Mononuclear cell (primary cell): ENCODE measurements around the gene ATL3. TPM values are rescaled to one million over a fixed set of nuclear protein-coding genes. Genes with fewer than 3 reads are reported as not detected.
"Not testable (repeated sequence)": the region's sequence is repeated elsewhere in the genome, so short reads cannot be mapped to it uniquely, and the experiment has no call there.

ENCODE experiments used
- H3K27me3 ChIP-seq: 2 replicates; pipeline ENCODE4 v1.6.0; 2011; ENCODE audit warnings: low read length, control low read depth; ENCODE audit not compliant: insufficient read depth
- H3K4me1 ChIP-seq: 2 replicates; pipeline ENCODE4 v1.5.1; 2011; ENCODE audit warnings: mild to moderate bottlenecking, low read length, control low read depth; ENCODE audit not compliant: insufficient read depth
- H3K4me3 ChIP-seq: 2 replicates; pipeline ENCODE4 v1.5.1; 2011; ENCODE audit warnings: mild to moderate bottlenecking, low read length, moderate library complexity
- H3K9me3 ChIP-seq: 2 replicates; pipeline ENCODE4 v1.5.1; 2011; ENCODE audit warnings: low read depth, mild to moderate bottlenecking, control low read depth, low read length
- total RNA-seq: library from RNA; depleted of rRNA; stranded (reverse); fragments of >200 nt; gene quantifications from one replicate; pipeline ENCODE4 v1.2.3, GENCODE V29; 2012

ATL3 gene
- total RNA-seq, 1 donor: 29.8 TPM

GRCh38 chr11:63614136-63614671 is 57.0 kb downstream of the ATL3 start, which contains the start of gene PLAAT3:
Gene PLAAT3 (minus strand): TSS chr11:63614433. CDS start chr11:63614014, 419 bp downstream.
- Histone ChIP-seq H3K9me3 (no peaks in the 10 kb centered on the region), H3K27me3 (peaks cover 11% of the 10 kb centered on the region), H3K4me1 (peaks cover 54% of the 10 kb centered on the region), H3K4me3 (peak within 1 kb of the TSS; percentile 52)

- Histone ChIP-seq H3K27me3 (peaks cover 11% of the 10 kb centered on the region), H3K9me3 (no peaks in the 10 kb centered on the region), H3K4me3 (peak overlapping the region; percentile 52), H3K4me1 (peaks cover 50% of the 10 kb centered on the region)
Measured at GRCh38 chr11:63613517-63614135, 57.5 kb downstream of the ATL3 start.

DNA sequence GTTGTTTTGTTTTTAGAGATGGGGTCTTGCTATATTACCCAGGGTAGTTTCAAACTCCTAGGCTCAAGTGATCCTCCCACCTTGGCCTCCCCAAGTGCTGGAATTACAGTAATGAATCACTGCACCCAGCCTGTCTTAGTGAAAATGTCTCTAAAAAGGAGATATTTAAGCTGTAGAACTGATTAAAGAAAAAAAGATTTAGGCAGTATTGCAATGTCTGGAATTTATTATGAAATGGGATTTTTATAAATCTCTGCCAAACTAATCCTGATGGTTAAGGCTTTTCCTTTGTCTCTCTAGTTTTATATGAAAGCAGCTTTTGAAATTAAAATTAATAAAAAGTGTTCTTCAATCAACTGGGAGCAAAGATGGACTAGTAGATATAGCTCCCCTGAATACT is 59.0 kb downstream of the ATL3 start:
- H3K4me3 ChIP-seq: no peak overlapping the region
- peaks cover 35% of the 10 kb centered on the region for H3K4me1 ChIP-seq
- H3K27me3 ChIP-seq: peaks cover 11% of the 10 kb centered on the region
- no peaks in the 10 kb centered on the region for H3K9me3 ChIP-seq

DNA sequence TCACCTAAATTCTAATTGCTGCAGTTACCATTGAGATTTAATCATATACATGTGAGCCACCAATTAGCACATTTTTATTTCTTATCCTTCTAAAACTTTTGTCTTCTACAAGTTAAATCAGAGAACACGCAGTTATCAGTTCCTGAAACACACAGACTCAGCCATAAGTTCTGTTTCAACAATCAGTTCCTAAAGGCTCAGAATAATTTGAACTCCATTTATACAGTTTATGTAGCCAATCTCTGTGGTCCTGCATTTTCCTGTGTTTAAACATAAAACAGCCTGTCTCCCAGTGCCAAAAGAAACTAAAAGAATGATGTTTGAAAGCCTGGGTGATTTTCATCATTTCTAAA is 59.8 kb downstream of the ATL3 start:
- peaks cover 33% of the 10 kb centered on the region for H3K4me1 ChIP-seq
- H3K9me3 ChIP-seq: no peaks in the 10 kb centered on the region
- H3K27me3 ChIP-seq: peaks cover 11% of the 10 kb centered on the region
- no peak overlapping the region for H3K4me3 ChIP-seq

GRCh38 chr11:63610604-63611394 is 60.4 kb downstream of the ATL3 start:
- Histone ChIP-seq H3K9me3 (no peaks in the 10 kb centered on the region), H3K27me3 (peaks cover 11% of the 10 kb centered on the region), H3K4me1 (peaks cover 33% of the 10 kb centered on the region), H3K4me3 (no peak overlapping the region)

DNA sequence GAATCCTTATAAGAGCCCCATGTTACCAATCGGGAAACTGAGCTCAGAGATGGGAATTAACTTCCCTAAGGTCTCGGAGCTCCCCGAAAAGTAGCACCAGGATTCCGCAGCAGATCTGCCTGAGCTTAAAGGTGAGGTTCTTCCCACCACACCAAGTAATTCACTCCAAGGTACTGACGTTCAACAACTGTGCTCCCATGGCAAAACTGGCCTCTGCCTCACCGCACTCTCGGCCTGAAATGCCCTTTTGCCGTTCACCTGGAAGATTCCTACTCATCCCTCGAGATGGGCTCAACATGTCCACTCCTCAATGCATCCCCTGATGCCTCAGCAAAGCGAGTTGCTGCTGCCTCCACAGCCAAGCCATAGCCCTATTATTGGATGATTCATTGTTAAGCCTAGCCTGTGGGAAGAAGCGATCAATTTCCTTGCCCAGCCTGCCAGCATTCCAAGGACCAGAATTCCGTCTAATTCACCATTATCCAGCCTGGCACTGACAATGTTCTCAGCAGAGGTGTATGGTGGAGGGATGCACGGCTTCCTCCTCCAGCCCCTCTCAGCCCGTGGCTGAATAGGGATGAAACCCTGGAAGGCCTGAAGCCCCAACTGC is 61.1 kb downstream of the ATL3 start:
- Histone ChIP-seq H3K27me3 (peaks cover 11% of the 10 kb centered on the region), H3K4me3 (no peak overlapping the region), H3K9me3 (no peaks in the 10 kb centered on the region), H3K4me1 (peaks cover 33% of the 10 kb centered on the region)

- no peak overlapping the region for H3K4me3 ChIP-seq
- H3K27me3 ChIP-seq: peaks cover 11% of the 10 kb centered on the region
- H3K9me3 ChIP-seq: no peaks in the 10 kb centered on the region
- H3K4me1 ChIP-seq: peaks cover 30% of the 10 kb centered on the region
Measured at GRCh38 chr11:63609536-63609935, 61.6 kb downstream of the ATL3 start.

DNA sequence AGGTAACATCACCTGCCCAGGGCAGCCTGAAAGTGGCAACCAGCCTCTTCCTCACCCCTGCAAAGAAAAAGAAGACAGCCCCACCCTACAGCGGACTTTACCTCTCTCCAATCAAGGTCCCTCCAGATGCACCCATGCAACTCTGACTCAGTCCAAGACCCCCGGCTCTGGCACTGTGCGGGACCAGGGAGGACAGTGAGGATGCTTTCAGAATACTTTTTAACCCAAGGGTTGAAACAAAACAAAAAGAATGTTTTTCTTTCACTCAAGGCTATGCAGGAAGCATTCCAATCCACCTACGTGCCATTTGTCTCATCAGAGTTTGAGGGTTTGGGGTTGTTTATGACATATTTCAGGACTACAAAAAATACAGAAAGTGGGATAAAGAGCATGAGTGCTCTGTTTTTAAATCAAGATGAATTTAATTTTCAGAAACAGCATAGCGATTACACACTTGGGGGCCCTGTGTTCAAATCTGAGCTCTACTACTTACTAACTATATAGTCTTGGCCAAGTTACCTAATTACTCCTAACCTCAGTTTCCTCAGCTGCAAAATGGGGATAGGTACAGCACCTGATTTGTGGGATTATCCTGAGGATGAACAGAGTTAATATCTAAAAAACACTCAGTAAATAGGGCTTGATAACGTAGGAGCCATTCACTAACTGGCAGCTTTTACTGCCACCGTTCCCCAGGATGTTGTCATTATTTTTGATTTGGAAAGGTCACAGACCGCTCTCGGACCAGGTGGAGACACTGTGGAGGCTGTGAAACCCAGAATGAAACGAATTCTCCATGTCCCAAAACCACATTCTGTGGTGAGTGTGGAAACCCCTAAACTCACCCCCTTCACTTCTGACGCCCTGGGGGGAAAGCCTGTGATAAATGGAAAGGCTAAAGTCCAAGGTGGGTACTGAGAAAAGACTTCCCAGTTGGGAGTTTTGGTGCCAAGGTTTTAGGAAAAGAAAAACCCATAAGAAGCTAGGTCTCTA is 62.5 kb downstream of the ATL3 start:
- Histone ChIP-seq H3K4me3 (no peak overlapping the region), H3K9me3 (no peaks in the 10 kb centered on the region), H3K27me3 (peaks cover 8% of the 10 kb centered on the region), H3K4me1 (peaks cover 21% of the 10 kb centered on the region)

DNA sequence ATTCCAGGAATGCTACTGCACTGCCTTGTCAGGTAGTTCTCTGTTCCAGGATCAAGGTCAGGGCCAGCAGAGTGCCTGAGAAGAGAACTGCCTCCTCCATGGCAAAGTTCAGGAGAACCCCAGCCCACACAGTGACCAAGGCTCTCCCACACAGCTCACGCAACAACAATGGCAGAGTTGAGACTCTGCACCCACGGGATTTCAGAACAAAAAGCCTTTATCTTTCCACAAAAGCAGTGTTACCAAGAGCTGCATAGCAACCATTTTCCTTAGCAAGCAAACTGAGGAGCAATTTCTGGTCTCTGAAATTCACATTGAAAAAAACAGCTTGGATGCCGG is 68.0 kb downstream of the ATL3 start:
- H3K4me1 ChIP-seq: no peaks in the 10 kb centered on the region
- no peak overlapping the region for H3K4me3 ChIP-seq
- H3K9me3 ChIP-seq: no peaks in the 10 kb centered on the region
- no peaks in the 10 kb centered on the region for H3K27me3 ChIP-seq

GRCh38 chr11:63602290-63603179 is 68.6 kb downstream of the ATL3 start:
- not testable (repeated sequence) for H3K27me3 ChIP-seq

GRCh38 chr11:63599211-63600122 is 71.7 kb downstream of the ATL3 start:
- Histone ChIP-seq H3K27me3 (no peaks in the 10 kb centered on the region), H3K9me3 (no peaks in the 10 kb centered on the region), H3K4me1 (no peaks in the 10 kb centered on the region), H3K4me3 (no peak overlapping the region)

More at GRCh38 chr11:63602290-63603179, 68.6 kb downstream of the ATL3 start:
- H3K4me3 ChIP-seq, H3K9me3 ChIP-seq, H3K4me1 ChIP-seq: not testable (repeated sequence)

DNA sequence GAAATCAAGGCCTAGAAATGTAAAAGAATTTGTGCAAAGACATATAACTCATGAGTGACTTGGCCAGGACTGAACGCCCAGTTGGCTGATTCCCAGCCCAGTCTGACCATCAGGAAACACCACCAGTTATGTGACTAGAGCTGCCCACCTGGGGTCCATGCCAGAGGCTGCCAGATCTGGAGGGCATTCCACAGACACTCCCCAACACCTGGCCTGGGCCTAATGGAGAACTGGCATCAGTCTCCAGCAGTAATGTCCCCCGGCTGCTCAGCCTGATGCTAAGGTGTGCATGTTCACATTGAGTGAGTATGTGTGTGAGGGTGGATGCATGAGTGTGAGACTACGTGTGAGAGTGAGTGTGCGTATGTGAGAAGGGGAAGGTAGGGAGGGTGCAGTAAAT is 72.6 kb downstream of the ATL3 start:
- Histone ChIP-seq H3K4me3 (no peak overlapping the region), H3K27me3 (no peaks in the 10 kb centered on the region), H3K4me1 (no peaks in the 10 kb centered on the region), H3K9me3 (no peaks in the 10 kb centered on the region)

DNA sequence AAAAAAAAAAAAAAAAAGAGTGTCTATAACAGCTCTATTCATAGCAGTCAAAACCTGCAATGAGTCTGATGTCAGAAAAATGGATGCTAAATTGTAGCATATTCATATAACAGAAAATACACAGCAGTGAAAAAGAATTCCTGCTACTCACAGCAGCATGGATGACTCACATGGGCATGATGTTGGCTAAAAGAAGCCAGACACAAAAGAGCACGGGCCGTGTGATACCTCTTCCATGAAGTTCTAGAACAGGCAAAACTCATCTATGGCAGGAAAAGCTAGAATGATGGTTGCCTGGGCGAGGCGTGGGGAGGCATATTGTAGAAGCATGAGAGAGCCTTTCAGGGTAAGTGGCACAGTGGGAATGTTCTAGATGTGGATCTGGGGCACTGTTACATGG is 75.9 kb downstream of the ATL3 start:
- Histone ChIP-seq H3K9me3 (no peaks in the 10 kb centered on the region), H3K4me1 (no peaks in the 10 kb centered on the region), H3K4me3 (no peak overlapping the region), H3K27me3 (no peaks in the 10 kb centered on the region)
